Measurements from ENCODE around the gene SRGAP3.

SRGAP3 gene

GRCh38 chr3:9194509-9195184, 54.8 kb downstream of the SRGAP3 start:
- no peak for DNase-seq (ENCODE audit: low spot score)
- TF ChIP-seq CTCF (IDR thresholded peaks at IDR 0.05; ENCODE audit: borderline replicate concordance, control extremely low read depth, extremely low read depth, insufficient read depth, missing control alignments), result no peak
- in situ Hi-C loops (cut with MboI; ENCODE audit: low sequenced_read_pairs, unreplicated experiment), result no loop called here

- DNase-seq (ENCODE audit: low spot score), result no peak
- no peak for TF ChIP-seq CTCF (IDR thresholded peaks at IDR 0.05; ENCODE audit: borderline replicate concordance, control extremely low read depth, extremely low read depth, insufficient read depth, missing control alignments)
- in situ Hi-C loops (cut with MboI; ENCODE audit: low sequenced_read_pairs, unreplicated experiment), result no loop called here
Measured at GRCh38 chr3:9193633-9194195, 55.7 kb downstream of the SRGAP3 start.

GRCh38 chr3:9193211-9193610, 56.2 kb downstream of the SRGAP3 start:
- no peak for DNase-seq (ENCODE audit: low spot score)
- in situ Hi-C loops (cut with MboI; ENCODE audit: low sequenced_read_pairs, unreplicated experiment), result no loop called here
- TF ChIP-seq CTCF (IDR thresholded peaks at IDR 0.05; ENCODE audit: borderline replicate concordance, control extremely low read depth, extremely low read depth, insufficient read depth, missing control alignments), result no peak

GRCh38 chr3:9192248-9193025, 57.0 kb downstream of the SRGAP3 start:
- no peak for DNase-seq (ENCODE audit: low spot score)
- in situ Hi-C loops (cut with MboI; ENCODE audit: low sequenced_read_pairs, unreplicated experiment), result no loop called here
- TF ChIP-seq CTCF (IDR thresholded peaks at IDR 0.05; ENCODE audit: borderline replicate concordance, control extremely low read depth, extremely low read depth, insufficient read depth, missing control alignments), result no peak

- in situ Hi-C loops (cut with MboI; ENCODE audit: low sequenced_read_pairs, unreplicated experiment), result no loop called here
- TF ChIP-seq CTCF (IDR thresholded peaks at IDR 0.05; ENCODE audit: borderline replicate concordance, control extremely low read depth, extremely low read depth, insufficient read depth, missing control alignments), result no peak
- no peak for DNase-seq (ENCODE audit: low spot score)
Measured at GRCh38 chr3:9190276-9190675, 59.2 kb downstream of the SRGAP3 start.

GRCh38 chr3:9188583-9188982, 60.9 kb downstream of the SRGAP3 start:
- no peak for DNase-seq (ENCODE audit: low spot score)
- in situ Hi-C loops (cut with MboI; ENCODE audit: low sequenced_read_pairs, unreplicated experiment), result no loop called here
- no peak for TF ChIP-seq CTCF (IDR thresholded peaks at IDR 0.05; ENCODE audit: borderline replicate concordance, control extremely low read depth, extremely low read depth, insufficient read depth, missing control alignments)

Measured in GM13976 (cell line).